KOPT-K1 (cell line): ENCODE data around the gene LMO7.
"Not testable (repeated sequence)": the region's sequence is repeated elsewhere in the genome, so short reads cannot be mapped to it uniquely, and the experiment has no call there.

Experiments
- H3K27ac ChIP-seq: fragments of 200-600 bp; sonication (generic); 2 replicates; pipeline ENCODE4 v1.5.1; 2016; ENCODE audit warnings: antibody characterized with exemption, mild to moderate bottlenecking, low read depth, low read length; ENCODE audit not compliant: poor library complexity, severe bottlenecking
- H3K36me3 ChIP-seq: fragments of 200-600 bp; sonication (generic); 2 replicates; pipeline ENCODE4 v1.5.1; 2017; ENCODE audit warnings: antibody characterized with exemption, mild to moderate bottlenecking, low read length, moderate library complexity; ENCODE audit not compliant: insufficient read depth
- H3K9me3 ChIP-seq: fragments of 200-600 bp; sonication (generic); 2 replicates; pipeline ENCODE4 v1.5.1; 2017; ENCODE audit warnings: antibody characterized with exemption, low read length, mild to moderate bottlenecking; ENCODE audit not compliant: insufficient read depth, poor library complexity, severe bottlenecking

The LMO7 gene

DNA sequence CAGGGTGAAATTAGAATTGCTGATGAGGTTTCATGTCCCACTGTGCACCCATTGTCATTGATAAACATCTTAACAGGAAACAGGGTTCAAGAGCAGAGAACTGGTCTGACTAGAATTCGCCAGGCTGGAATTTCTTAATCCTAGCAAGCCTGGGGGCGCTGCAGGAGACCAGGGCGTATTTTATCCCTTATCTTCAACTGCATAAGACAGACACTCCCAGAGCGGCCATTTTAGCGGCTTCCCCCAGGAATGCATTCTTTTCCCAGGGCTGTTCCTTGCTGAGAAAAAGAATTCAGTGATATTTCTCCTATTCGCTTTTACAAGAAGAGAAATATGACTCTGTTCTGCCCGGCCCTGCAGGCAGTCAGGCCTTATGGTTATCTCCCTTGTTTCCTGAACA lies 63.6 kb downstream of the LMO7 start:
- not testable (repeated sequence) for H3K36me3 ChIP-seq, H3K9me3 ChIP-seq, H3K27ac ChIP-seq

DNA sequence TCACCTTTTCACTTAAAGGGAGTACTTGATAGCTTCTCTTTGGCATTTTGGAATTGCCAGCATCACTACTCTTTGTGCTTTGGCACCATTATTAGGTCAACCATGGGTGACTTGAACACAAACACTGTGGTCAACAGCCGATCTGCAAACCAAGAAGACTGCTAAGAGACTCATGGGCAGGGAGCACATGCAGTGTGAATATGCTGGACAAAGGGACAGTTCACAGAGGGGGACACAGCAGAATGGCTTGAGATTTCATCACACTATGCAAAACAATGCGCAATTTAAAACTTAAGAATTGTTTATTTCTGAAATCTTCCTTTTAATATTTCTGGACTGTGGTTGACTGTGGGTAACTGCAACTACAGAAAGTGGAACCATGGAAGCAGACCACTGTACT lies 64.4 kb downstream of the LMO7 start:
- no peaks in the 10 kb centered on the region for H3K9me3 ChIP-seq
- H3K27ac ChIP-seq: no peak overlapping the region
- H3K36me3 ChIP-seq: no peaks in the 10 kb centered on the region

DNA sequence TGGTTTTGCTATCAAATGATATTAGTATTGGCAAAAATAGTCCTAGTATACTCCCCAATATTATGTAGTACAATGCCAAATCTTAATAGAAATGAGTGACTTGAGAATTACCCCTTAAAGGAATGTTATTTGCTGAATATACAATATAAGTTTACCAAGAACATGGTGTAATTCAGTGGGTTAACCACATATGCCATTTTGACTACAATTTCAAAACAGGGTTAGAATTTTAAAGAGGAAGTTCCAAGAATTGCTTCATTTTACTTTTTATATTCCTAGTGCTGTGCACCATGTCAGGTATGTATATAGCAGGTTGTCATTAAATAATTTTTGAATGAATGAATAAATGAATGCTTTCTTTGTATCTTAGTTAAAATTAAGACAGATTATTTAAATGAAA lies 66.3 kb downstream of the LMO7 start:
- no peaks in the 10 kb centered on the region for H3K36me3 ChIP-seq
- H3K27ac ChIP-seq: no peak overlapping the region
- no peaks in the 10 kb centered on the region for H3K9me3 ChIP-seq

DNA sequence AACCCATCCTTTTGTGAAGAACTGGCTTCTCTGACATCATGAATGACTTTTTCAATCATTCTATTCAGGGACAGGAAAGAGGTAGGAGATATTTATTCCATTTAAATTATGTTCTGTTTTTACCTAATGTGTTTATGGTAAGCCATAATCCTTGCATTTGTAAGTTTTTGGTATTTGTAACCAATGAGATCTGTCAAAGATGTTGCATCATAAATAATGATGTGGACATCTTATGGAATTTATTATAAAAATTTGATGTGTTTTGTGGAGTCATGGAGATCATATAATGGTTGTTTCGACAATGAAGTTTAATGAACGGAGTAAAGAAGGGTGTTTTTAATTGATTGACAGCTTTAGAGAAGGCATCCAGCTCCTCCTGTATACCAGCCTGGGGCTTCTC lies 67.6 kb downstream of the LMO7 start:
- H3K9me3 ChIP-seq: no peaks in the 10 kb centered on the region
- H3K27ac ChIP-seq: no peak overlapping the region
- H3K36me3 ChIP-seq: no peaks in the 10 kb centered on the region

GRCh38 chr13:75704194-75704926 lies 68.2 kb downstream of the LMO7 start:
- Histone ChIP-seq H3K27ac (no peak overlapping the region), H3K36me3 (no peaks in the 10 kb centered on the region), H3K9me3 (no peaks in the 10 kb centered on the region)

DNA sequence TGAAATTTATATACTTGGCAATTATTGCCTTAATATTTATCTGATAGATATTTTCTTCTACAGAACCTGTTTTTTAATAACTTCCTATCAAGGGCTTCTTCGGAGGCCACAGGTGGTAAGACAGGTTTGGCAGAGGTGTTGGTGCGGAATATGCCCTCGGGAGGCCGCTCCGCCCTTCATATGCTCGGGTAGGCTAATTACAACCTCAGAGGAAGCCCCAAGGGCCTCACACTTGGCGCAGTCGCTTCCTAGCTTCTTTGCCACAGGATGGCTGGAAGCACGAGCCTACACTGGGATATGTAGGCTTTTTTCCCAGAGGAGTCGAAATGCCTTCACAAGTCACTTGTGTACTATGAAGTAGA lies 68.8 kb downstream of the LMO7 start:
- H3K36me3 ChIP-seq: no peaks in the 10 kb centered on the region
- H3K27ac ChIP-seq: no peak overlapping the region
- H3K9me3 ChIP-seq: no peaks in the 10 kb centered on the region

- H3K27ac ChIP-seq: no peak overlapping the region
- H3K36me3 ChIP-seq: no peaks in the 10 kb centered on the region
- no peaks in the 10 kb centered on the region for H3K9me3 ChIP-seq
Measured at GRCh38 chr13:75705395-75705794, 69.3 kb downstream of the LMO7 start.

DNA sequence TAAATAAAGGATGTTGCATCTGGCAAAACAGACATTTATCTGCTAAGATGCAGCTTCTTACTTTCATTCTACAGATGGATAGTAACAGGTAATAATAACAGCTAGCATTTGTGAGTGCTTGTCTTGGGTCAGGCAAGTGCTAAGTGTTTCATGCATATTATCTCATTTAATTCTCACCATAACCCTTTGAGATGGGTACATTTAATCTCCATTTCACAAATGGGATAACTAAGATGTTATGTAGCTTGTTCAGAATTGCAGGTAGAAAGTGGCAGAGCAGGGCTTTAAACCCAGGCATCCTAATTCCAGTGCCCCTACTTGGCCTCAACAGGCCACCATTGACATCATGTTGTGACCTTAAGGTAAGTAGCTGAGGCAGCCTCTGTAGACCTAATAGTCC lies 69.8 kb downstream of the LMO7 start:
- H3K27ac ChIP-seq: no peak overlapping the region

GRCh38 chr13:75713852-75714251 lies 77.7 kb downstream of the LMO7 start:
- no peak overlapping the region for H3K27ac ChIP-seq
- no peaks in the 10 kb centered on the region for H3K9me3 ChIP-seq
- no peaks in the 10 kb centered on the region for H3K36me3 ChIP-seq

More for the DNA sequence above, 69.8 kb downstream of the LMO7 start:
- Histone ChIP-seq H3K36me3 (no peaks in the 10 kb centered on the region), H3K9me3 (no peaks in the 10 kb centered on the region)

- Histone ChIP-seq H3K36me3 (no peaks in the 10 kb centered on the region), H3K27ac (no peak overlapping the region), H3K9me3 (no peaks in the 10 kb centered on the region)
Measured at GRCh38 chr13:75715601-75716523, 79.7 kb downstream of the LMO7 start.

DNA sequence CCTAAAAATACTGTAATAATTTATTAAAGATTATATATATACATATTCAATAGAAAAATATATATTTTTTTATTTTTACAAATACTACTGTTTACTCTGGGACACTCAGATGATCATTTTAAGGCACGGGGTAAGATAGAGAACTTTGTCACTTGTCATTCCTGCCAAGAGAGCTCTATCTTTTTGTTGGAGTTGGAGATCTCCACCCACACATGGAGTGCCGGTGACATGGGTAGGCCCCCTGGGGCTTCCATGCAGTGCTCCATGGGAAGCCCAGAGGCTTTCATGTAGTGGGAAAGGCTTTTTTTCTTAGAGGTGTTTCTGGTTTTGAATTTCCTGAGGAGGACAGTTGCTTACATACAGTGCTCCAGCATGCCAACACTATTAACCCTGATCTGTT lies 81.4 kb downstream of the LMO7 start:
- no peak overlapping the region for H3K27ac ChIP-seq
- H3K36me3 ChIP-seq: no peaks in the 10 kb centered on the region
- H3K9me3 ChIP-seq: no peaks in the 10 kb centered on the region

DNA sequence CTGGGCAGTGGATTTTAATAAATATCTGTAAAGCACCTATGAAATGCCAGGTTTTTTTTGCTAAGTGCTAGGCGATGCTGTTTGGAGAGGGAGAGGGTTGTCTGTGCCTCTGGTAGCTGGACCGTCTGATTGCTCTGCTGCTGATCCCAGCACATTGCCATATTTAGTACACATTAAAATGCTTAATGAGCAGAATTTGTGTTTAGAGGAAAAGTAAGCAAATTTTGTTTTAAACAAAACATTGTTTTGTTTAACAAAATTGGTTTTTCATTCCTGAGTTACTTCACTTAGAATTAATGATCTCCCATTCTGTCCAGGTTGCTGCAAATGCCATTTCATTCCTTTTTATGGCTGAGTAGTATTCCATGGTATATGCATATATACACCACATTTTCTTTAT lies 85.2 kb downstream of the LMO7 start:
- Histone ChIP-seq H3K27ac (no peak overlapping the region), H3K36me3 (no peaks in the 10 kb centered on the region), H3K9me3 (no peaks in the 10 kb centered on the region)

GRCh38 chr13:75723901-75724300 lies 87.8 kb downstream of the LMO7 start:
- Histone ChIP-seq H3K36me3 (no peaks in the 10 kb centered on the region), H3K9me3 (no peaks in the 10 kb centered on the region), H3K27ac (no peak overlapping the region)

DNA sequence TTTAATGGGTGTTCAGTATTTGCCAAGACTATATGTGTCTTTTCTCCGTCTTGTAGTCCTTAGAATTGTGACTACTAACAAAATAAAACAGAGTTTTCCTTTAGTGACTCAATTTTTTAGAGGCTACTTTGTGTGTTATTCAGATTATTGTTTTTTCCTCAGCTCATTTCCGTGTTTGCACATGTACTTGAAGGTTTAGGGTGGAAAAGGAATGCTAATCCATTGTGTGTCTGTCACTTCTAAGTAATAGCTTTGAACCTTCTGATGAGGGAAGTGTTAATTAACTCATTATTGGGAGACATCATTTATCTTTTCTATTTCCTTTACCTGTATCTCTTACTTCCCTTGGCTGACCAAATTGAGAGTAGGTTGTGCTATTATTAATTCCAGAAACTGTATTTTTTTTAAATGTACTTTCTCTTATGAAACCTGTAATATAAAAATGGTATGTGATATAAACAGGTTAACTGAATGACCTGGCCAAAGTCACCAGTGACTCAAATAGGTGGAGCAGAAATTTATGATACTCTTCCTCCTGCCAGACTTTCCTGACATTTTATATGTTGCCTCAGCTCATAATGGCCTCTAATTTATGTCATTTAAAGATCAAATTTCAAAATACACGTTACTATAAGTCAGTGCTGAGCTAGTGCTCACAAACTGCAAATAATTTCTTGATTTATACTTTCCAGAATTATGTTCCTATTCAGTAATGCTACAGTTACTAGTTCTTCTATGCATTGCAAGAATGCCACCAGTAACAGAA lies 88.8 kb downstream of the LMO7 start:
- Histone ChIP-seq H3K27ac (no peak overlapping the region), H3K9me3 (no peaks in the 10 kb centered on the region), H3K36me3 (no peaks in the 10 kb centered on the region)

DNA sequence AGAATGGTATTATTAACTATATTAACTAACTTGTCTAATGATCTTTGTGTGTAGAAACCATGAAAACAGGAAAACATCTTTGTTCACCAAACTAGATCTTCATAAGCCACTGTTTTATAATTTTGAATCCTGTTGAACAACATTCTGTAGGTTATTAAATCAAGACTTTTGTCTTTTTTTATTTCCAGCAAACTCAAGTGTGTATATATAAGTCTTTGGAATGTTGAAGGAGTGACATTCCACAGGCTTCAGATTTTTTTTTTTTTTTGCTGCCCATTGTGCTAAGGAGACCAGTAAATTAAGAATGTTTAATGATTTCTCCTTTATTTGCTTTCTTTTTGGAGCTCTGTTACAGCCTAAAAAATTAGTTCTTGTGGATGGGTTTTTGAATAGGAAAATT lies 89.6 kb downstream of the LMO7 start:
- Histone ChIP-seq H3K9me3 (no peaks in the 10 kb centered on the region), H3K27ac (no peak overlapping the region), H3K36me3 (no peaks in the 10 kb centered on the region)
